Uterus (tissue), 2 donors: ENCODE results near the gene CDH13.

Experiments
- POLR2A ChIP-seq, 2 donors: fragments of 450-650 bp; IDR thresholded peaks; one replicate each; pipeline ENCODE4 v1.6.1; 2016; ENCODE audit warnings: antibody characterized with exemption in 2 of 2, mild to moderate bottlenecking in 1 of 2, moderate library complexity in 1 of 2
- TF ChIP-seq, protein P1 (sequence below), 4 experiments: fragments of 200-600 bp in 2 of 4; fragments of 450-650 bp in 2 of 4; sonication (generic) in 2 of 4; IDR thresholded peaks; one replicate each; pipeline ENCODE4 v1.5.1; 2016 to 2019; ENCODE audit warnings: antibody characterized with exemption in 4 of 4, mild to moderate bottlenecking in 2 of 4, moderate library complexity in 1 of 4

DNA sequence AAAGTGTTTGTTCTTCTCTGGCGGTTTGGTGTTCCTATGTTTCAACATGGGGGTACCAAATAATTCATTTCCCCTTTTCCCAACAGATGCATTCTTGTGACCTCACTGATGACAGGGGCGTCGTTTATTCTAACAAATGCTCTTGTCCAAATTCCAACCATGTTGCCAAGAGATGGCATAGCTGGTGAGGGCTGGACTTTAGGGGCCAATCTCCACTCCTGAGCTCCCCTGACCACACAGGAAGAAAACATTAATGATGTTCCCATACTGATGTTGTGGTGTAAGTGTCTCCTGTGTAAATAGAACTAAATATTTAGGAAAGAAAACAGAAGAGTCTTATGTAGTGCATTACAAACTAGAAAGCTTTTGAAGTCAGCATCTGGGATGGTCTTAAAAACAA, 431.6 kb downstream of the CDH13 start:
- TF ChIP-seq, protein P1, sequence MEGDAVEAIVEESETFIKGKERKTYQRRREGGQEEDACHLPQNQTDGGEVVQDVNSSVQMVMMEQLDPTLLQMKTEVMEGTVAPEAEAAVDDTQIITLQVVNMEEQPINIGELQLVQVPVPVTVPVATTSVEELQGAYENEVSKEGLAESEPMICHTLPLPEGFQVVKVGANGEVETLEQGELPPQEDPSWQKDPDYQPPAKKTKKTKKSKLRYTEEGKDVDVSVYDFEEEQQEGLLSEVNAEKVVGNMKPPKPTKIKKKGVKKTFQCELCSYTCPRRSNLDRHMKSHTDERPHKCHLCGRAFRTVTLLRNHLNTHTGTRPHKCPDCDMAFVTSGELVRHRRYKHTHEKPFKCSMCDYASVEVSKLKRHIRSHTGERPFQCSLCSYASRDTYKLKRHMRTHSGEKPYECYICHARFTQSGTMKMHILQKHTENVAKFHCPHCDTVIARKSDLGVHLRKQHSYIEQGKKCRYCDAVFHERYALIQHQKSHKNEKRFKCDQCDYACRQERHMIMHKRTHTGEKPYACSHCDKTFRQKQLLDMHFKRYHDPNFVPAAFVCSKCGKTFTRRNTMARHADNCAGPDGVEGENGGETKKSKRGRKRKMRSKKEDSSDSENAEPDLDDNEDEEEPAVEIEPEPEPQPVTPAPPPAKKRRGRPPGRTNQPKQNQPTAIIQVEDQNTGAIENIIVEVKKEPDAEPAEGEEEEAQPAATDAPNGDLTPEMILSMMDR (IDR thresholded peaks at IDR 0.05): no peak
- TF ChIP-seq POLR2A (IDR thresholded peaks at IDR 0.05): no peak
